ENCODE data around the gene ELOA. TPM values are rescaled to one million over a fixed set of nuclear protein-coding genes. Genes with fewer than 3 reads are reported as not detected.

The ELOA gene
- total and polyA plus RNA-seq, 9 of the 15 experiments (the other 6 are each of a cell fraction or from before 2014, with no cell fraction given) = 31.9 to 98.6 (median 61.3) TPM

DNA sequence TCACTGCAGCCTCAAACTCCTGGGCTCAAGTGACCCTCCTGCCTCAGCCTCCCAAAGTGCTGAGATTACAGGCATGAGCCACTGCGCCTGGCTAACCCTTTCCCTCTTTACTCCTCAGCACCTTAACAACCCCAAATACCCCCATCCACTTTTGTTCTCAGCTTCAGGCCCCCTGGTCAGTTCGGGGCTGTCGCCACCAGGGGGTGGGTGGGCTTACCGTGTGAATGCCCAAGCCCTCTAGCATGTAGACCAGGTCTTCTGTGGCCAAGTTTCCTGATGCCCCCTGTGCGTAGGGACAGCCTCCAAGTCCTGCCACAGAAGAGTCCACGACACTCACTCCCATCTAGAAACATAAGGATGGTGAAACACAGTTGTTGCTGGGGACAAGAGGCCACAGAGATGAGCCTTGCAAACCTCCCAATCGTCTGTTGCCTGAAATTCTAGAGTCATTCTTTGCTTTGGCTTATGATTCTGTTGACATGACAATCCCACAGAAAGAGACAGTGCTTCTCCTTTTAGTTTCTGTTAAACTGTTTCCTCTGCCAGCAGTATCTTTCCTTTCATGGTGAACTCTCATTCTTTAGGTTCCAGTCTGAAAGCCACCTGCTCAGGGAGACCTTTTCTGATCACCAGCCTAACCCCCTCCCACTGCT is 61.0 kb downstream of the ELOA start:
- Histone ChIP-seq H3K27me3 (ENCODE audit: control insufficient read depth in 2 of 2, insufficient read depth in 2 of 2, low read length in 2 of 2) (no peaks in the 10 kb centered on the region), H3K9me3 (replicated peaks; ENCODE audit: control insufficient read depth, insufficient read depth, low read depth, low read length) (no peaks in the 10 kb centered on the region), H3K79me2 (ENCODE audit: control insufficient read depth, insufficient read depth, low read length) (peaks cover 17% of the 10 kb centered on the region), H3K9me1 (ENCODE audit: control insufficient read depth, insufficient read depth, low read length) (no peaks in the 10 kb centered on the region), H2AFZ (ENCODE audit: low read depth, low read length) (no peak overlapping the region), H3K36me3 (ENCODE audit: control insufficient read depth, insufficient read depth, low read length) (peaks cover under 1% of the 10 kb centered on the region; the same call in 2 of the 3 replicates), H3K4me3 (no peak overlapping the region), H3K4me2 (ENCODE audit: insufficient read depth, low read length) (no peak overlapping the region), H3K9ac (ENCODE audit: insufficient read depth in 1 of 2, low read depth in 2 of 2, low read length in 2 of 2) (peak overlapping the region in 1 of 2 experiments; percentile 28; a peak in 1 of 4 replicates), H4K20me1 (replicated peaks; ENCODE audit: control insufficient read depth, insufficient read depth, low read length) (no peaks in the 10 kb centered on the region), H3K27ac (ENCODE audit: extremely low read depth, low read depth, low read length) (no peak overlapping the region), H3K4me1 (replicated peaks in 1 of 2; ENCODE audit: control insufficient read depth in 2 of 2, insufficient read depth in 2 of 2, low read length in 2 of 2) (peaks cover 25 to 30% of the 10 kb centered on the region in 2 experiments)
- ChIA-PET CTCF (ENCODE audit: low intra/inter-chr PET ratio) (interaction anchor here (0.5 kb wide), 1 partner anchor 91 kb away, joined by 3 read pairs; no protein-coding TSS in a partner anchor), POLR2A (interaction anchor here (0.5 to 6.8 kb wide), 5 partner anchors 10 to 86 kb away, joined by 3 to 71 read pairs (median 3); partner anchors contain the start of genes LYPLA2 and PITHD1)
- in situ Hi-C loops (cut with MboI) (no loop called here), intact Hi-C loops (cut with micrococcal nuclease) (no loop called here)
- 52% methylated on average over 7 of the region's 7 CpGs for WGBS (ENCODE audit: insufficient coverage, low coverage, missing lambda C conversion rate)
- no peak for ATAC-seq
- no TSS peak for BruUV-seq (replicated peaks)
- DNase-seq (ENCODE audit: extremely low read depth in 1 of 4, low spot score in 3 of 4) = peak in 1 of 4 experiments; percentile 51
- no peak for FAIRE-seq
- TF ChIP-seq, protein P1, sequence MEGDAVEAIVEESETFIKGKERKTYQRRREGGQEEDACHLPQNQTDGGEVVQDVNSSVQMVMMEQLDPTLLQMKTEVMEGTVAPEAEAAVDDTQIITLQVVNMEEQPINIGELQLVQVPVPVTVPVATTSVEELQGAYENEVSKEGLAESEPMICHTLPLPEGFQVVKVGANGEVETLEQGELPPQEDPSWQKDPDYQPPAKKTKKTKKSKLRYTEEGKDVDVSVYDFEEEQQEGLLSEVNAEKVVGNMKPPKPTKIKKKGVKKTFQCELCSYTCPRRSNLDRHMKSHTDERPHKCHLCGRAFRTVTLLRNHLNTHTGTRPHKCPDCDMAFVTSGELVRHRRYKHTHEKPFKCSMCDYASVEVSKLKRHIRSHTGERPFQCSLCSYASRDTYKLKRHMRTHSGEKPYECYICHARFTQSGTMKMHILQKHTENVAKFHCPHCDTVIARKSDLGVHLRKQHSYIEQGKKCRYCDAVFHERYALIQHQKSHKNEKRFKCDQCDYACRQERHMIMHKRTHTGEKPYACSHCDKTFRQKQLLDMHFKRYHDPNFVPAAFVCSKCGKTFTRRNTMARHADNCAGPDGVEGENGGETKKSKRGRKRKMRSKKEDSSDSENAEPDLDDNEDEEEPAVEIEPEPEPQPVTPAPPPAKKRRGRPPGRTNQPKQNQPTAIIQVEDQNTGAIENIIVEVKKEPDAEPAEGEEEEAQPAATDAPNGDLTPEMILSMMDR (IDR thresholded peaks at IDR 0.05 in 2 of 3, conservative IDR thresholded peaks at IDR 0.05 in 1 of 3; ENCODE audit: insufficient read depth in 2 of 3, low read depth in 1 of 3, low read length in 3 of 3) = peak; percentile 29 to 55 (median 54); a peak in 5 of 6 replicates
- TF ChIP-seq RAD21 (CRISPR knock-in tag; conservative IDR thresholded peaks at IDR 0.05 in 1 of 2, IDR thresholded peaks at IDR 0.05 in 1 of 2) (peak in 1 of 2 experiments; percentile 20; a peak in 1 of 4 replicates), ZBTB7A (IDR thresholded peaks at IDR 0.05; ENCODE audit: borderline replicate concordance, control insufficient read depth, low read depth, low read length) (peak; percentile 49; the same call in 1 of the 2 replicates), RBBP5 (IDR thresholded peaks at IDR 0.05; ENCODE audit: borderline replicate concordance, insufficient read depth, low read length, poor library complexity, severe bottlenecking) (no peak), SMC3 (conservative IDR thresholded peaks at IDR 0.05; ENCODE audit: insufficient read depth, low read depth, low read length) (peak; percentile 15; the same call in 1 of the 2 replicates)

All from K562 (cell line).